ENCODE data around the gene CORO6. TPM values are rescaled to one million over a fixed set of nuclear protein-coding genes. Genes with fewer than 3 reads are reported as not detected.
A peak's percentile ranks its signal among the peaks of the same experiment; 100 is the strongest.

Gene CORO6
- total RNA-seq, 4 donors from 2014 or later, result 1.4 to 13.7 (median 6.6) TPM

DNA sequence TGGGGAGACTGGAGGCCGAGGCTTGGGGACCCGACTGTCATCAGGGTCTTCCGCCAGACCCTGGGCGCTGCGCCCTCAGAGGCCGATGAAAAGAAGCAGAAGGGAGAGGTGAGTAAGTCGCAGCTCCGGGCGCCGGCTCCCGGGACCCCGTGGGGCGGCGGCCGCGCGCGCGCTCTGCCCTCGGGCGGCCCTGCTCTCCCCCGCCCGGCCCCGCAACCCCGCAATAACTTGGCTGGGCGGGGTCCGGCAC, 55.5 kb downstream of the CORO6 start:
- Histone ChIP-seq H3K4me3 (peak overlapping the region; percentile 69), H3K36me3 (peaks cover 2% of the 10 kb centered on the region), H3K4me1 (peaks cover 62% of the 10 kb centered on the region), H3K27me3 (no peaks in the 10 kb centered on the region), H3K27ac (peak overlapping the region; percentile 85), H3K9me3 (no peaks in the 10 kb centered on the region)
- TF ChIP-seq CTCF (IDR thresholded peaks at IDR 0.05) (no peak), POLR2AphosphoS5 (IDR thresholded peaks at IDR 0.05) (no peak), EP300 (IDR thresholded peaks at IDR 0.05) (no peak), POLR2A (IDR thresholded peaks at IDR 0.05) (no peak)
- 0% methylated on average over 13 of the region's 27 CpGs for WGBS
- DNase-seq (ENCODE audit: low spot score in 2 of 2), result no peak

DNA sequence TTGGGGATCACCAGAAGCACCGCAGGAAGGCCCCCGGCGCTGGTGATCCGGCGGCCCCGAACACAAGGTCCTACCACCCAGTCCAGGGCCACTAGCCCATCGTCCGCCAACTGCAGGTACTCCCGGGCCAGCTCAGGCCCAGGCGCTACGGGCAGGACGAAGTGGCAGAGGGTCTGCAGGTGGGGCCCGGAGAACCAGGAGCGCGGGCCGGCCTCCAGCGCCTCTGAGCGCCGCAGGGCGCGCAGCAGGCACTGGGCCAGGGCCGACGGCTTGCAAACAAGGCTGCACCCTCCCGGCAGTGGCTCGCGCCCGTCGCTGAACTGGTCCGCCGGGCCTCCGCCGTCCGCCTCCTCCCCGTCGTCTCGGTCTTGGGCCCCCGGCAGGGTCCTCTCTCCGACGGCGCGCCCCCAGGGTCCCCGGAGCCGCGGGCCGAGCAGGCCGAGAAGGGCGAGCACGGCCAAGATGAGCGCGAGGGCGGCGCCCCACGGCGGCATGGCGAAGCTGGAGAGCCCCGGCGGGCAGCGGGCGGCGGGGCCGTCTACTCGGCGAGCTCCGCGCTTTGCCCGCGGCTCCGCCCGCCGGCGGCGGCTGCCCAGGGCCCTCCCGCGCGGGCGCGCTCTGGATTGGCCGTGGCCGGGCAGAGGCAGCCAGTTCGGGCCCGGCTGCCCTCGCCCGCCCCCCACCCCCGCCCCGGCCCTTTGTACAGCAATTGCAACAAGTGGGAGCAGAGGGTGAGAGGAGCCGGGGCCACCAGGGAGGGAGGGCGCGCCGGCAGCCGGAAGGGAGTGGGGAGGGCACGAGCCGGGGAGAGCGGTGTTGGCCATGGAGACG, 56.0 kb downstream of the CORO6 start, which contains the start of gene ABHD15:
Gene ABHD15, minus strand, starts transcription at position 565 of the 831 bp plus-strand sequence. Its CDS starts 71 bp downstream, at position 494.
- Histone ChIP-seq H3K27ac (peak within 1 kb of the TSS; percentile 85), H3K4me3 (peak within 1 kb of the TSS; percentile 69), H3K9me3 (no peaks in the 10 kb centered on the region), H3K27me3 (no peaks in the 10 kb centered on the region), H3K36me3 (peaks cover 7% of the 10 kb centered on the region), H3K4me1 (peaks cover 57% of the 10 kb centered on the region)
- no CpG with 5 or more reads among the region's 94 CpGs for WGBS
- DNase-seq (ENCODE audit: low spot score in 2 of 2), result peak; percentile 80 to 83
- TF ChIP-seq CTCF (IDR thresholded peaks at IDR 0.05) (no peak), POLR2A (IDR thresholded peaks at IDR 0.05) (no peak), POLR2AphosphoS5 (IDR thresholded peaks at IDR 0.05) (no peak), EP300 (IDR thresholded peaks at IDR 0.05) (no peak)

- Histone ChIP-seq H3K36me3 (peaks cover 7% of the 10 kb centered on the region), H3K27me3 (no peaks in the 10 kb centered on the region), H3K9me3 (no peaks in the 10 kb centered on the region), H3K27ac (peak overlapping the region; percentile 85), H3K4me3 (peak overlapping the region; percentile 69), H3K4me1 (peaks cover 53% of the 10 kb centered on the region)
- TF ChIP-seq POLR2A (IDR thresholded peaks at IDR 0.05), result no peak
- no peak for TF ChIP-seq CTCF (IDR thresholded peaks at IDR 0.05)
- TF ChIP-seq POLR2AphosphoS5 (IDR thresholded peaks at IDR 0.05), result no peak
- TF ChIP-seq EP300 (IDR thresholded peaks at IDR 0.05), result no peak
- DNase-seq (ENCODE audit: low spot score in 2 of 2), result peak; percentile 74 to 81
- 41% methylated on average over 11 of the region's 55 CpGs for WGBS
These were observed 56.9 kb downstream of the CORO6 start for GRCh38 chr17:29565643-29566472.

Other genes starting within 250 kb of the CORO6 start
- gene TAOK1, start 232.5 kb downstream of the CORO6 start, total RNA-seq, result 10 to 100 TPM; 42.1 to 58.3 (median 51.2) TPM
- 10 to 100 TPM in 1 of 4 donors, 1 to 10 TPM in 3; 7.2 to 11.0 (median 7.9) TPM for gene ABHD15, start 55.9 kb downstream of the CORO6 start, total RNA-seq
- 10 to 100 TPM; 31.6 to 45.9 (median 40.3) TPM for gene TP53I13, start 54.2 kb downstream of the CORO6 start, total RNA-seq
- gene GIT1, start 33.3 kb downstream of the CORO6 start, total RNA-seq, result 100 to 1,000 TPM in 2 of 4 donors, 10 to 100 TPM in 2; 66.7 to 103 (median 90.4) TPM
- gene ANKRD13B, start 29.8 kb downstream of the CORO6 start, total RNA-seq, result 10 to 100 TPM in 3 of 4 donors, 1 to 10 TPM in 1; 9.0 to 16.5 (median 10.8) TPM